ENCODE data around the gene FRMD4A. TPM values are rescaled to one million over a fixed set of nuclear protein-coding genes. Genes with fewer than 3 reads are reported as not detected.

FRMD4A gene
- total and polyA plus RNA-seq, 10 of the 15 experiments (the other 5 are each of a cell fraction or from before 2014, with no cell fraction given) = 17.8 to 75.2 (median 39.1) TPM

GRCh38 chr10:14326581-14326980, 4.1 kb downstream of the FRMD4A start:
- CTCF ChIA-PET = interaction anchor here (0.6 to 2.1 kb wide), 18 partner anchors 8 to 645 kb away, joined by 3 to 6 read pairs (median 3); no protein-coding TSS in a partner anchor
- ATAC-seq = no peak
- Histone ChIP-seq H3K4me2 (ENCODE audit: control insufficient read depth, insufficient read depth) (no peak overlapping the region), H3K79me2 (ENCODE audit: control insufficient read depth, insufficient read depth, low read length) (no peaks in the 10 kb centered on the region), H3K4me1 (ENCODE audit: control insufficient read depth, insufficient read depth, low read length) (no peaks in the 10 kb centered on the region), H3K9ac (ENCODE audit: control insufficient read depth, insufficient read depth, low read length) (no peak overlapping the region), H3K4me3 (no peak overlapping the region), H2AFZ (ENCODE audit: control insufficient read depth, low read depth, low read length) (no peak overlapping the region), H3K9me3 (replicated peaks; ENCODE audit: control insufficient read depth, insufficient read depth, low read length) (no peaks in the 10 kb centered on the region; the same call in 2 of the 3 replicates), H4K20me1 (ENCODE audit: control insufficient read depth, insufficient read depth) (no peaks in the 10 kb centered on the region), H3K36me3 (ENCODE audit: control insufficient read depth in 2 of 2, insufficient read depth in 2 of 2, low read length in 1 of 2) (no peaks in the 10 kb centered on the region), H3K27ac (ENCODE audit: control insufficient read depth, insufficient read depth) (no peak overlapping the region), H3K27me3 (replicated peaks in 1 of 2; ENCODE audit: control insufficient read depth in 2 of 2, insufficient read depth in 2 of 2, low read length in 1 of 2) (no peaks in the 10 kb centered on the region; a peak in 2 of 4 replicates)
- TF ChIP-seq MAX (IDR thresholded peaks at IDR 0.05; ENCODE audit: low read depth, low read length) = no peak
- TF ChIP-seq CBX5 (IDR thresholded peaks at IDR 0.05; ENCODE audit: low read depth) = no peak
- TF ChIP-seq ELK1 (IDR thresholded peaks at IDR 0.05; ENCODE audit: low read depth, low read length) = no peak
- TF ChIP-seq SKIL (IDR thresholded peaks at IDR 0.05; ENCODE audit: low read depth, poor library complexity, severe bottlenecking) = no peak
- no peak for TF ChIP-seq TAF1 (IDR thresholded peaks at IDR 0.05; ENCODE audit: borderline replicate concordance, low read depth, low read length)
- TF ChIP-seq SP1 (IDR thresholded peaks at IDR 0.05; ENCODE audit: low read depth, low read length) = no peak
- TF ChIP-seq SREBF1 (IDR thresholded peaks at IDR 0.05; ENCODE audit: low read length) = no peak
- TF ChIP-seq MLLT1 (IDR thresholded peaks at IDR 0.05) = no peak
- TF ChIP-seq STAT3 (IDR thresholded peaks at IDR 0.05; ENCODE audit: low read depth, low read length) = no peak
- TF ChIP-seq ZBED1 (IDR thresholded peaks at IDR 0.05; ENCODE audit: borderline replicate concordance) = no peak
- TF ChIP-seq BCL11A (IDR thresholded peaks at IDR 0.05; ENCODE audit: low read depth, low read length) = no peak
- no peak for TF ChIP-seq IRF4 (IDR thresholded peaks at IDR 0.05; ENCODE audit: low read depth, low read length)
- 21% methylated on average over 8 of the region's 8 CpGs for WGBS (ENCODE audit: insufficient coverage, insufficient replicate concordance, low lambda C conversion rate, missing lambda C conversion rate)
- RAD21 ChIA-PET (ENCODE audit: unreplicated experiment) = interaction anchor here (1.3 kb wide), 1 partner anchor 130 kb away, joined by 3 read pairs; no protein-coding TSS in a partner anchor
- no peak for FAIRE-seq
- in situ Hi-C loops (cut with MboI) = no loop called here
- BruUV-seq (replicated peaks) = no TSS peak
- intact Hi-C loops (cut with micrococcal nuclease; ENCODE audit: unreplicated experiment) = loop anchor here (5.0 kb wide), 1 partner anchor 129 kb away; no protein-coding TSS in a partner anchor
- DNase-seq (ENCODE audit: low read depth, low spot score) = no peak
- SMC1A ChIA-PET (ENCODE audit: uncharacterized antibody, unreplicated experiment) = interaction anchor here (1.0 to 1.2 kb wide), 2 partner anchors 14 to 90 kb away, joined by 3 to 4 read pairs; no protein-coding TSS in a partner anchor
- POLR2A ChIA-PET = no interaction called here

Measured in GM12878 (cell line).